NCI-H187 treated with DMSO at 0.1 percent for 48 hours (cell line): ENCODE results near the gene KCNJ12.
"Not testable (repeated sequence)": the region's sequence is repeated elsewhere in the genome, so short reads cannot be mapped to it uniquely, and the experiment has no call there.

Experiments used
- DNase-seq: peaks from one replicate; lab custom pipeline; 2025; lab: John Stamatoyannopoulos, UW

Gene KCNJ12

DNA sequence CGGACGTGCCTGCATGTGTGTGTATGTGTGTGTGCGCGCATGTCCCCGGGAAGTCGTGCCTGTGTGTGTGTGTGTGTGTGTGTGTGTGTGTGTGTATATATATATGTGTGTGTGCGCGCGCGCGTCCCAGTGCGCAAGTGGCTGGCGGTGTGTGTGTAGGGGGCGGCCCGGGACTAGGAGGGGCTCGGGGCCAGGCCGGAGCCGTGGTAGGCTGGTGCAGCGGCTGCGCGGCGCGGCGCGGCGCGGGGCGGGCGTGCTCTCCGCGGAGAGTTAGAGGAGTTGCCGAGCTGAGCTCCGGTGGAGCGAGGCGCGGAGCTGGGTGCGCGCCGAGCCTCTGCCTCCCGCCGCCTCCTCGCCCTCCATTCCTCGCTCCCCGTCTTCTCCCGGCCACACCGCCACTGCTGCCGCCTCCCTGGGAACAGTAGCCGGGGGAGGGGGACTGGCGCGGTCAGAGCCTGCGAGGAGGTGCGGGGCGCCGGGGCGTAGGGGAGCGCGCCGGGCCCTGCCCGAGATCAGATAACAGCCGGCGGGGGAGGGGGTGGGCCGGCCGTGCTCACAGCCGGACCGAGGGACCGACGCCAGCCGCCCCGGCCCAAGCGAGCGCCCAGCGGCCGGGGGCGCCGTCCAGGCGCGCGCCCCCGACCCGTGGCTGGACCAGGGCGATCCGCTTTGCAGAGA lies at the start of gene KCNJ12:
TSS of gene KCNJ12 (plus strand) at position 277 of the 678 bp plus-strand sequence. CDS start 38,986 bp downstream, outside the sequence.
- DNase-seq = no peak

- not testable (repeated sequence) for DNase-seq
Measured at GRCh38 chr17:21327921-21328320, 48.2 kb upstream of the KCNJ12 start.

GRCh38 chr17:21328778-21329177 lies 47.4 kb upstream of the KCNJ12 start:
- DNase-seq = not testable (repeated sequence)

GRCh38 chr17:21330436-21331160 lies 45.6 kb upstream of the KCNJ12 start:
- no peak for DNase-seq

DNA sequence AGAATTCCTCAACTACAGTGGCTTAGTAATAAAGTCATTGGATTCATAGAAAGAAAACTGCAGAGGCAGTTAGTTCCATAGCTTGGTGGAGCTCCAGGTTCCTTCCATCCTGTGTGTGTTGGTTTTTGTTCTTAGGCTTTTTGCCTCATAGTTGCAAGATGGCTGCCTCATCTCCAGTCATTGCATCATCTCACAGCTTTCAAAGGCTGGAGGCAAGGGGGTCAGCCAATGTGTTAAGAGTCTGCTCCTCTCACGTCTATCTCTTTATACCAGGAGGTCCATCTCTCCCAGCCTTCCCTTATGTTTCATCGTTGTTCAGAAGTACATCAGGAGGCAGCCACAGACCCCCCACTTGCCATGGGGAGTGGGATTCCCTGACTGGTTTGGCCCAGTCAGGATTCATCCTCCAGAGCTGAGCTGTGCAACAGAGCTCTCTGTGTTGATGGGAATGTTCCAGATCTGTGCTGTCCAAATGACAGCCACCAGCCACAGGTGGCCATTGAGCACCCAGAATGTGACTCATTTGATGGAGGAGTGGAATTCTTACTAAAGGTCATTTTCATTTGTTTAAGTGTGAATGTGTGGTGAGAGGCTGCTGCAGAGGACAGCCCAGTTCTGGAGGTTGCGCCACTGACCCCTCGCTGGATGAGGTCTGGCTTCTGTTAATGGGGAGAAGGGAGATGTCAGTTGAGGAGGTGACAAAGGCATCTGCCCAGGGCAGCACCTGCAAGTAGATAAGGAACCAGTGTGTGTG lies 39.4 kb upstream of the KCNJ12 start:
- not testable (repeated sequence) for DNase-seq

- not testable (repeated sequence) for DNase-seq
Measured at GRCh38 chr17:21337981-21338625, 38.1 kb upstream of the KCNJ12 start.

- no peak for DNase-seq
Measured at GRCh38 chr17:21339011-21339410, 37.1 kb upstream of the KCNJ12 start.

DNA sequence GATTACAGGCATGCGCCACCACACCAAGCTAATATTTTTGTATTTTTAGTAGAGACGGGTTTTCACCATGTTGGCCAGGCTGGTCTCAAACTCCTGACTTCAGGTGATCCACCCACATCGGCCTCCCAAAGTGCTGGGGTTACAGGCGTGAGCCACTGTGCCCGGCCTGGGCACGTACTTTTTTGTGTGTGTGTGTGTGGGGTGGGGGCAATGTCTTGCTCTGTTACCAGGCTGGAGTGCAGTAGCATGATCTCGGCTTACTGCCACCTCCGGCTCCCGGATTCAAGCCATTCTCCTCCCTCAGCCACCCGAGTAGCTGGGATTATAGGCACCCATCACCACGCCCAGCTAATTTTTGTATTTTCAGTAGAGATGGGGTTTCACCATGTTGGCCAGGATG lies 36.6 kb upstream of the KCNJ12 start:
- DNase-seq = not testable (repeated sequence)

- not testable (repeated sequence) for DNase-seq
Measured at GRCh38 chr17:21340407-21340806, 35.8 kb upstream of the KCNJ12 start.

GRCh38 chr17:21341279-21341678 lies 34.9 kb upstream of the KCNJ12 start:
- not testable (repeated sequence) for DNase-seq

GRCh38 chr17:21341925-21342540 lies 34.1 kb upstream of the KCNJ12 start:
- DNase-seq = not testable (repeated sequence)

GRCh38 chr17:21343061-21343949 lies 32.9 kb upstream of the KCNJ12 start:
- DNase-seq = not testable (repeated sequence)

DNA sequence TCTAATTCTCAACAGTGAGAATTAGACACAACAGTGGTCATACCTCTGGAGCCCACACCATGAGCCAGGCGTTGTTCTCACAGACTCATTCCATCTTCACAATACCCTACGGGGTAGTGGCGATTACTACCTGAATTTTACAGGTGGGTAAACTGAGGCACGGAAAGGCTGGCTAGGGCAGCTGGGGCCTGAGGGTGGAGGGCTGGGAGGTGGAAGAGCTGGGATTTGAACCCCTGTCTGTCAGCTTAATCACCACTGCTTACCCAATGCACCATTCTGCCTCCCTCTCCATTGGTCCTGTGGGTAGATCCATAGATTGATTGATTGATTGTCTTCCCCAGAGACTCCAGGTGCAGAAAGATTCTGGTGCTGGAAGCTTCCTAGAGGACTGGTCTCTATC lies 31.4 kb upstream of the KCNJ12 start:
- DNase-seq = not testable (repeated sequence)

GRCh38 chr17:21345236-21345635 lies 30.9 kb upstream of the KCNJ12 start:
- DNase-seq = no peak

- not testable (repeated sequence) for DNase-seq
Measured at GRCh38 chr17:21346107-21346506, 30.1 kb upstream of the KCNJ12 start.

DNA sequence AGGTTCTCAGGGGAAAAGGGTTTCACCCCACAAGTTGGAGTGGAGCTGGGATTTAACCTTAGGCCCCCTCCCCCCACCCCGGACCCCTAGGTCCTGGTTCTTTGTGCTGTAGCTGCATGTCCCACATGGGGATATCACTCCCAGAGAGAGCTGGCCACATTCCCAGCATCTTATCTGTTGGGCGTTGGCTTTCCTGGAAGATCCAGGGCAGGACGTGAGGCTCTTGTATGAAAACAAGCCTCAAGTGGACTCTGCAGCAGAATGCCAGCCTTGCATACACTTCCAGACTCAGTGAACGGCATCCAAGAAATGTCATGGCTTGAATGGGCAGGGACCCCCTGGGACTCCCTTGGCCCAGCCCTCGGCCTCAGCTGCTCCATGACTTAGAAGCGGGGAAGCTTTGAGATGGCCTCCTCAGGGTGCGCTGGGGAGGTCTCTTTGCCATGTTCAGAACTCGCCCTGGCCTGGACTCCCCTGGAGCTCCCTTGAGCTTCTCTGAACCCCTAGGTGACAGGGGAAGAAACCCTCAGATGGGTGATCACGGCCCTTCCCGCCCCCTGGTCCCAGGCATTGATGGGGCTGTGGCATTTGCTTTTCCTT lies 29.4 kb upstream of the KCNJ12 start:
- DNase-seq = not testable (repeated sequence)

GRCh38 chr17:21347660-21348059 lies 28.5 kb upstream of the KCNJ12 start:
- DNase-seq = not testable (repeated sequence)

- not testable (repeated sequence) for DNase-seq
Measured at GRCh38 chr17:21348081-21348925, 27.9 kb upstream of the KCNJ12 start.

- not testable (repeated sequence) for DNase-seq
Measured at GRCh38 chr17:21348926-21349261, 27.3 kb upstream of the KCNJ12 start.
